Measurements from ENCODE around the gene CD226.
"Not testable (repeated sequence)": the region's sequence is repeated elsewhere in the genome, so short reads cannot be mapped to it uniquely, and the experiment has no call there.

The CD226 gene

GRCh38 chr18:69838620-69839411, 108.9 kb downstream of the CD226 start:
- no peaks in the 10 kb centered on the region for H3K9me3 ChIP-seq (ENCODE audit: insufficient read depth, low read length)
- H3K9ac ChIP-seq (ENCODE audit: low read length): no peak overlapping the region
- H3K4me3 ChIP-seq (ENCODE audit: insufficient read depth, low read length, poor library complexity, severe bottlenecking): no peak overlapping the region
- H3K27ac ChIP-seq (ENCODE audit: low read depth, low read length): no peak overlapping the region
- H3K36me3 ChIP-seq (ENCODE audit: low read length): no peaks in the 10 kb centered on the region
- H3K9me2 ChIP-seq (replicated peaks; ENCODE audit: insufficient read depth, low read length): no peaks in the 10 kb centered on the region
- H3K27me3 ChIP-seq (ENCODE audit: low read length): no peaks in the 10 kb centered on the region
- no peaks in the 10 kb centered on the region for H3K79me2 ChIP-seq (ENCODE audit: insufficient read depth, low read length)
- no peak overlapping the region for H2AFZ ChIP-seq (ENCODE audit: low read depth, low read length, severe bottlenecking)
- H3F3A ChIP-seq (ENCODE audit: insufficient read depth): no peaks in the 10 kb centered on the region
- H3K4me2 ChIP-seq (ENCODE audit: low read depth, low read length, poor library complexity, severe bottlenecking): no peak overlapping the region
- TF ChIP-seq CTCF (IDR thresholded peaks at IDR 0.05; ENCODE audit: insufficient read depth, low read length, poor library complexity, severe bottlenecking) (no peak), EZH2phosphoT487 (conservative IDR thresholded peaks at IDR 0.05; ENCODE audit: low read length) (no peak)
- no peaks in the 10 kb centered on the region for H4K20me1 ChIP-seq (ENCODE audit: low read depth, low read length)

GRCh38 chr18:69838003-69838402, 109.7 kb downstream of the CD226 start:
- TF ChIP-seq EZH2phosphoT487 (conservative IDR thresholded peaks at IDR 0.05; ENCODE audit: low read length) (no peak), CTCF (IDR thresholded peaks at IDR 0.05; ENCODE audit: insufficient read depth, low read length, poor library complexity, severe bottlenecking) (no peak)
- Histone ChIP-seq H3K4me2 (ENCODE audit: low read depth, low read length, poor library complexity, severe bottlenecking) (no peak overlapping the region), H2AFZ (ENCODE audit: low read depth, low read length, severe bottlenecking) (no peak overlapping the region), H3K9ac (ENCODE audit: low read length) (no peak overlapping the region), H3K4me3 (ENCODE audit: insufficient read depth, low read length, poor library complexity, severe bottlenecking) (no peak overlapping the region), H3F3A (ENCODE audit: insufficient read depth) (no peaks in the 10 kb centered on the region), H3K9me3 (ENCODE audit: insufficient read depth, low read length) (no peaks in the 10 kb centered on the region), H3K36me3 (ENCODE audit: low read length) (no peaks in the 10 kb centered on the region), H3K27ac (ENCODE audit: low read depth, low read length) (no peak overlapping the region), H3K79me2 (ENCODE audit: insufficient read depth, low read length) (no peaks in the 10 kb centered on the region), H4K20me1 (ENCODE audit: low read depth, low read length) (no peaks in the 10 kb centered on the region), H3K9me2 (replicated peaks; ENCODE audit: insufficient read depth, low read length) (no peaks in the 10 kb centered on the region), H3K27me3 (ENCODE audit: low read length) (no peaks in the 10 kb centered on the region)

- H3K4me3 ChIP-seq (ENCODE audit: insufficient read depth, low read length, poor library complexity, severe bottlenecking); H4K20me1 ChIP-seq (ENCODE audit: low read depth, low read length); H3K4me2 ChIP-seq (ENCODE audit: low read depth, low read length, poor library complexity, severe bottlenecking); H3F3A ChIP-seq (ENCODE audit: insufficient read depth); H3K9me2 ChIP-seq (replicated peaks; ENCODE audit: insufficient read depth, low read length); H3K27me3 ChIP-seq (ENCODE audit: low read length); H2AFZ ChIP-seq (ENCODE audit: low read depth, low read length, severe bottlenecking); H3K27ac ChIP-seq (ENCODE audit: low read depth, low read length); H3K9ac ChIP-seq (ENCODE audit: low read length); H3K9me3 ChIP-seq (ENCODE audit: insufficient read depth, low read length); H3K79me2 ChIP-seq (ENCODE audit: insufficient read depth, low read length); H3K36me3 ChIP-seq (ENCODE audit: low read length): not testable (repeated sequence)
Observed at GRCh38 chr18:69834980-69835379, 112.7 kb downstream of the CD226 start.

- Histone ChIP-seq H3K27ac (ENCODE audit: low read depth, low read length) (no peak overlapping the region), H3K27me3 (ENCODE audit: low read length) (peaks cover 3% of the 10 kb centered on the region; the same call in 1 of the 2 replicates), H3K9ac (ENCODE audit: low read length) (no peak overlapping the region), H4K20me1 (ENCODE audit: low read depth, low read length) (no peaks in the 10 kb centered on the region), H3K4me3 (ENCODE audit: insufficient read depth, low read length, poor library complexity, severe bottlenecking) (no peak overlapping the region), H3K9me3 (ENCODE audit: insufficient read depth, low read length) (no peaks in the 10 kb centered on the region), H3K9me2 (replicated peaks; ENCODE audit: insufficient read depth, low read length) (no peaks in the 10 kb centered on the region), H3K36me3 (ENCODE audit: low read length) (no peaks in the 10 kb centered on the region), H3K4me2 (ENCODE audit: low read depth, low read length, poor library complexity, severe bottlenecking) (no peak overlapping the region), H3F3A (ENCODE audit: insufficient read depth) (no peaks in the 10 kb centered on the region), H3K79me2 (ENCODE audit: insufficient read depth, low read length) (no peaks in the 10 kb centered on the region), H2AFZ (ENCODE audit: low read depth, low read length, severe bottlenecking) (no peak overlapping the region)
- TF ChIP-seq CTCF (IDR thresholded peaks at IDR 0.05; ENCODE audit: insufficient read depth, low read length, poor library complexity, severe bottlenecking): no peak
- no peak for TF ChIP-seq EZH2phosphoT487 (conservative IDR thresholded peaks at IDR 0.05; ENCODE audit: low read length)
Observed at GRCh38 chr18:69830189-69830588, 117.5 kb downstream of the CD226 start.

All from SU-DHL-6 (cell line).